ENCODE data around the gene PHF2.
A peak's percentile ranks its signal among the peaks of the same experiment; 100 is the strongest.

The PHF2 gene

GRCh38 chr9:93713716-93714115 is 137.3 kb downstream of the PHF2 start:
- TF ChIP-seq POLR2AphosphoS5 (IDR thresholded peaks at IDR 0.05; ENCODE audit: low read depth) (no peak), SPI1 (IDR thresholded peaks at IDR 0.05; ENCODE audit: borderline replicate concordance, low read depth) (no peak), CTCF (IDR thresholded peaks at IDR 0.05; ENCODE audit: insufficient read depth, low read length) (no peak), GABPA (IDR thresholded peaks at IDR 0.05; ENCODE audit: low read depth) (no peak)
- TF ChIP-seq, protein P1, sequence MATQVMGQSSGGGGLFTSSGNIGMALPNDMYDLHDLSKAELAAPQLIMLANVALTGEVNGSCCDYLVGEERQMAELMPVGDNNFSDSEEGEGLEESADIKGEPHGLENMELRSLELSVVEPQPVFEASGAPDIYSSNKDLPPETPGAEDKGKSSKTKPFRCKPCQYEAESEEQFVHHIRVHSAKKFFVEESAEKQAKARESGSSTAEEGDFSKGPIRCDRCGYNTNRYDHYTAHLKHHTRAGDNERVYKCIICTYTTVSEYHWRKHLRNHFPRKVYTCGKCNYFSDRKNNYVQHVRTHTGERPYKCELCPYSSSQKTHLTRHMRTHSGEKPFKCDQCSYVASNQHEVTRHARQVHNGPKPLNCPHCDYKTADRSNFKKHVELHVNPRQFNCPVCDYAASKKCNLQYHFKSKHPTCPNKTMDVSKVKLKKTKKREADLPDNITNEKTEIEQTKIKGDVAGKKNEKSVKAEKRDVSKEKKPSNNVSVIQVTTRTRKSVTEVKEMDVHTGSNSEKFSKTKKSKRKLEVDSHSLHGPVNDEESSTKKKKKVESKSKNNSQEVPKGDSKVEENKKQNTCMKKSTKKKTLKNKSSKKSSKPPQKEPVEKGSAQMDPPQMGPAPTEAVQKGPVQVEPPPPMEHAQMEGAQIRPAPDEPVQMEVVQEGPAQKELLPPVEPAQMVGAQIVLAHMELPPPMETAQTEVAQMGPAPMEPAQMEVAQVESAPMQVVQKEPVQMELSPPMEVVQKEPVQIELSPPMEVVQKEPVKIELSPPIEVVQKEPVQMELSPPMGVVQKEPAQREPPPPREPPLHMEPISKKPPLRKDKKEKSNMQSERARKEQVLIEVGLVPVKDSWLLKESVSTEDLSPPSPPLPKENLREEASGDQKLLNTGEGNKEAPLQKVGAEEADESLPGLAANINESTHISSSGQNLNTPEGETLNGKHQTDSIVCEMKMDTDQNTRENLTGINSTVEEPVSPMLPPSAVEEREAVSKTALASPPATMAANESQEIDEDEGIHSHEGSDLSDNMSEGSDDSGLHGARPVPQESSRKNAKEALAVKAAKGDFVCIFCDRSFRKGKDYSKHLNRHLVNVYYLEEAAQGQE (IDR thresholded peaks at IDR 0.05; ENCODE audit: insufficient replicate concordance, low read depth), result no peak

GRCh38 chr9:93721417-93721965 is 145.1 kb downstream of the PHF2 start:
- DNase-seq (ENCODE audit: low read depth in 1 of 2, low spot score in 1 of 2), result no peak
- Histone ChIP-seq H3K4me3 (replicated peaks; ENCODE audit: insufficient read depth, low read length) (no peak overlapping the region), H3K27me3 (ENCODE audit: insufficient read depth, poor library complexity, severe bottlenecking) (no peaks in the 10 kb centered on the region), H3K27ac (replicated peaks) (no peak overlapping the region)
- TF ChIP-seq GABPA (IDR thresholded peaks at IDR 0.05; ENCODE audit: low read depth), result no peak
- TF ChIP-seq, protein P1 (IDR thresholded peaks at IDR 0.05; ENCODE audit: insufficient replicate concordance, low read depth), result no peak
- TF ChIP-seq SPI1 (IDR thresholded peaks at IDR 0.05; ENCODE audit: borderline replicate concordance, low read depth), result no peak
- TF ChIP-seq CTCF (IDR thresholded peaks at IDR 0.05; ENCODE audit: insufficient read depth, low read length), result no peak
- TF ChIP-seq POLR2AphosphoS5 (IDR thresholded peaks at IDR 0.05; ENCODE audit: low read depth), result no peak

More at GRCh38 chr9:93713716-93714115, 137.3 kb downstream of the PHF2 start:
- Histone ChIP-seq H3K27ac (replicated peaks) (no peak overlapping the region), H3K4me3 (replicated peaks; ENCODE audit: insufficient read depth, low read length) (no peak overlapping the region), H3K27me3 (ENCODE audit: insufficient read depth, poor library complexity, severe bottlenecking) (peaks cover 3% of the 10 kb centered on the region)
- DNase-seq (ENCODE audit: low read depth in 1 of 2, low spot score in 1 of 2), result peak in 1 of 2 experiments; percentile 5

DNA sequence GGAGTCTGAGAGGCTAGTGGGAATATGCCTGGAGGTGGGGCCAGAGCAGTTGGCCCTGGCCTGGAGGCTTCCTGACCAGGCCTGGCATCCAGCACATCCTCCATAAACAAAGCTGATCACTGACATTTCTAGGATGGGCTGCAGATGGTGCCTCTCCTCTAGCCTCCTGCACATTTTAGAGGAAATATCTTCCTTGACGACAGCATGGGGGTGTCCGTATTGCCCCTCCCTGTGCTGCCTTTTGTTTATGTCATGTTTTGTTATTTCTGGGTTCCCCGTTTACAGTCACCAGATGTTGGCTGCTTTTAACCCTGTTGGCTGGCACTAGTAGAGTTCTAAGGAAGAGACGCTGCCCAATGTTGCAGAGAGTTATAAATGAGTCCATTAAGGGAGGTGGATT is 148.5 kb downstream of the PHF2 start:
- H3K27me3 ChIP-seq (ENCODE audit: insufficient read depth, poor library complexity, severe bottlenecking), result no peaks in the 10 kb centered on the region
- H3K4me3 ChIP-seq (replicated peaks; ENCODE audit: insufficient read depth, low read length), result no peak overlapping the region
- H3K27ac ChIP-seq (replicated peaks), result no peak overlapping the region
- no peak for DNase-seq (ENCODE audit: low read depth in 1 of 2, low spot score in 1 of 2)
- TF ChIP-seq GABPA (IDR thresholded peaks at IDR 0.05; ENCODE audit: low read depth), result no peak
- no peak for TF ChIP-seq SPI1 (IDR thresholded peaks at IDR 0.05; ENCODE audit: borderline replicate concordance, low read depth)
- no peak for TF ChIP-seq CTCF (IDR thresholded peaks at IDR 0.05; ENCODE audit: insufficient read depth, low read length)
- TF ChIP-seq POLR2AphosphoS5 (IDR thresholded peaks at IDR 0.05; ENCODE audit: low read depth), result no peak
- TF ChIP-seq, protein P1 (IDR thresholded peaks at IDR 0.05; ENCODE audit: insufficient replicate concordance, low read depth), result no peak
